OCI-LY1 (cell line): ENCODE measurements around the gene CACNA1H.

Source experiments
- H2AFZ ChIP-seq: fragments of 200-600 bp; sonication (generic), shearing (Covaris generic); 2 replicates; pipeline ENCODE4 v1.6.0; 2014; ENCODE audit warnings: antibody characterized with exemption, mild to moderate bottlenecking, low read length
- H3F3A ChIP-seq: fragments of 200-600 bp; sonication (generic), shearing (Covaris generic); 2 replicates; pipeline ENCODE4 v1.6.0; 2014; ENCODE audit warnings: mild to moderate bottlenecking, antibody characterized with exemption, low read length, moderate library complexity; ENCODE audit not compliant: insufficient read depth
- H3K27ac ChIP-seq: fragments of 200-600 bp; sonication (generic); 2 replicates; pipeline ENCODE4 v1.5.1; 2014; ENCODE audit warnings: low read length, mixed run types, mild to moderate bottlenecking, low read depth; ENCODE audit not compliant: poor library complexity, severe bottlenecking
- H3K27me3 ChIP-seq: fragments of 200-600 bp; sonication (generic); 2 replicates; pipeline ENCODE4 v1.6.0; 2014; ENCODE audit warnings: antibody characterized with exemption, mild to moderate bottlenecking, low read length, moderate library complexity; ENCODE audit not compliant: insufficient read depth
- H3K36me3 ChIP-seq: fragments of 200-600 bp; sonication (generic); 2 replicates; pipeline ENCODE4 v1.6.1; 2014; ENCODE audit warnings: mild to moderate bottlenecking, antibody characterized with exemption, low read length, moderate library complexity, mixed read lengths; ENCODE audit not compliant: insufficient read depth
- H3K4me1 ChIP-seq: fragments of 200-600 bp; sonication (generic); 2 replicates; pipeline ENCODE4 v1.5.1; 2014; ENCODE audit warnings: mild to moderate bottlenecking, low read length, moderate library complexity; ENCODE audit not compliant: insufficient read depth, severe bottlenecking
- H3K4me2 ChIP-seq: fragments of 200-600 bp; sonication (generic), shearing (Covaris generic); 2 replicates; pipeline ENCODE4 v1.6.1; 2014; ENCODE audit warnings: low read length
- H3K4me3 ChIP-seq: fragments of 200-600 bp; sonication (generic); 2 replicates; pipeline ENCODE4 v1.5.1; 2014; ENCODE audit warnings: low read length, low read depth, mild to moderate bottlenecking, mixed read lengths; ENCODE audit not compliant: poor library complexity, severe bottlenecking
- H3K79me2 ChIP-seq: fragments of 200-600 bp; shearing (Covaris generic); 2 replicates; pipeline ENCODE4 v1.6.1; 2016; ENCODE audit warnings: mixed run types, low read length, mixed read lengths; ENCODE audit not compliant: insufficient read depth
- H3K9ac ChIP-seq: fragments of 200-600 bp; sonication (generic), shearing (Covaris generic); 2 replicates; pipeline ENCODE4 v1.6.1; 2014; ENCODE audit warnings: mild to moderate bottlenecking, low read length, mixed read lengths
- H3K9me2 ChIP-seq: fragments of 200-600 bp; sonication (generic), shearing (Covaris generic); 2 replicates; pipeline ENCODE4 v1.6.1; 2014; ENCODE audit warnings: low read depth, mild to moderate bottlenecking, low read length, mixed read lengths
- H3K9me3 ChIP-seq: fragments of 200-600 bp; shearing (Covaris generic); 2 replicates; pipeline ENCODE4 v1.6.1; 2014; ENCODE audit warnings: low read length, mixed read lengths
- H4K20me1 ChIP-seq: fragments of 200-600 bp; sonication (generic), shearing (Covaris generic); 2 replicates; pipeline ENCODE4 v1.6.0; 2016; ENCODE audit warnings: mild to moderate bottlenecking, low read length; ENCODE audit not compliant: insufficient read depth
- EZH2 ChIP-seq: fragments of 200-600 bp; sonication (generic), shearing (Covaris generic); IDR thresholded peaks from 2 replicates; pipeline ENCODE4 v1.8.0; 2017; ENCODE audit warnings: borderline replicate concordance, mixed run types, mild to moderate bottlenecking, antibody characterized with exemption, low read length, moderate library complexity, mixed read lengths
- TF ChIP-seq, protein P1 (sequence below): fragments of 200-600 bp; sonication (generic), shearing (Covaris generic); IDR thresholded peaks from 2 replicates; pipeline ENCODE4 v1.5.1; 2017; ENCODE audit warnings: mild to moderate bottlenecking, antibody characterized with exemption, low read length, moderate library complexity, mixed read lengths

CACNA1H gene

DNA sequence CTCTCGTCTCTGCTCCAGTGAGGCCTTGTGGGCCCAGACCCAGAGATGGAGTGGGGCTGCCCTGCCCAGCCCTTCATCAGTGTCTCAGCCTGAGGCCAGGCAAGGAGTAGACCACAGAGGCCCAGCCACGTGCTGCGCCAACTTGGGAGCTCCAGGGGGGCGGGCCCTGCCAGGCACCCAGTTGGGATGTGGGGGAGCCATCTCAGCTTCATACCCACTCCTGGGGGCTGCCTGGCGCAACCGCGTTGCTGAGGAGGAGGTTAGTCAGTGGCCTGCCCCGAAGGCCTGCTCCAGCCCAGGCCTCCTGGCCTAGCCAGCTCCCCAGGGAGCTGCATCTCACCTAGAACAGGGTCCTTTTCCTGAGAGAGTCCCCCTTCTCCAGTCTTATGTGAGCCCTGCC is 60.3 kb downstream of the CACNA1H start:
- Histone ChIP-seq H3K4me1 (no peaks in the 10 kb centered on the region), H4K20me1 (no peaks in the 10 kb centered on the region), H3F3A (no peaks in the 10 kb centered on the region), H3K27me3 (no peaks in the 10 kb centered on the region), H3K36me3 (no peaks in the 10 kb centered on the region), H3K9me3 (no peaks in the 10 kb centered on the region), H2AFZ (no peak overlapping the region), H3K4me2 (no peak overlapping the region), H3K27ac (no peak overlapping the region), H3K4me3 (no peak overlapping the region), H3K79me2 (no peaks in the 10 kb centered on the region), H3K9me2 (no peaks in the 10 kb centered on the region), H3K9ac (no peak overlapping the region)
- TF ChIP-seq EZH2: no peak
- TF ChIP-seq, protein P1, sequence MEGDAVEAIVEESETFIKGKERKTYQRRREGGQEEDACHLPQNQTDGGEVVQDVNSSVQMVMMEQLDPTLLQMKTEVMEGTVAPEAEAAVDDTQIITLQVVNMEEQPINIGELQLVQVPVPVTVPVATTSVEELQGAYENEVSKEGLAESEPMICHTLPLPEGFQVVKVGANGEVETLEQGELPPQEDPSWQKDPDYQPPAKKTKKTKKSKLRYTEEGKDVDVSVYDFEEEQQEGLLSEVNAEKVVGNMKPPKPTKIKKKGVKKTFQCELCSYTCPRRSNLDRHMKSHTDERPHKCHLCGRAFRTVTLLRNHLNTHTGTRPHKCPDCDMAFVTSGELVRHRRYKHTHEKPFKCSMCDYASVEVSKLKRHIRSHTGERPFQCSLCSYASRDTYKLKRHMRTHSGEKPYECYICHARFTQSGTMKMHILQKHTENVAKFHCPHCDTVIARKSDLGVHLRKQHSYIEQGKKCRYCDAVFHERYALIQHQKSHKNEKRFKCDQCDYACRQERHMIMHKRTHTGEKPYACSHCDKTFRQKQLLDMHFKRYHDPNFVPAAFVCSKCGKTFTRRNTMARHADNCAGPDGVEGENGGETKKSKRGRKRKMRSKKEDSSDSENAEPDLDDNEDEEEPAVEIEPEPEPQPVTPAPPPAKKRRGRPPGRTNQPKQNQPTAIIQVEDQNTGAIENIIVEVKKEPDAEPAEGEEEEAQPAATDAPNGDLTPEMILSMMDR: no peak

DNA sequence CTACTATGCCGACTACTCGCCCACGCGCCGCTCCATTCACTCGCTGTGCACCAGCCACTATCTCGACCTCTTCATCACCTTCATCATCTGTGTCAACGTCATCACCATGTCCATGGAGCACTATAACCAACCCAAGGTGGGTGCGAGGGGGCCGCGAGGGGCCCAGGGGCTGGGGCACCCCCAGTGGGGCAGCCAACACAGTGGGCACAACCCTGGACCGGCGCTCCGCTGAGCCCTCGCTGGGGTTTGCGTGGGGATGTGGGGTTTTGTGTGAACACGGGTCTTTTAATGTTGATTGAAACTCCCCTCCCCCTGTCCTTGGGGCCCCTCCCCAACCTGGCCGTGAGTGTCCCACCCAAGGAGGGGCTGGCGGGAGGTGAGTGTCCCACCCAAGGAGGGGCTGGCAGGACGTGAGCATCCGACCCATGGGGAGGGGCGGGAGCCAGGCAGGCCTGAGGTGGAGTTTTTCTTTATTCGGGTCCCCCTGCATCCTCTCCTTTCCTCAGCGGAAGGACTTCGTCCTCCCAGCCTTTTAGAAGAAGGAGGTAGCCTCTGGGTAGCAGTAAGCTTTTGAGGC is 61.0 kb downstream of the CACNA1H start:
- no peaks in the 10 kb centered on the region for H3F3A ChIP-seq
- H2AFZ ChIP-seq: no peak overlapping the region
- no peaks in the 10 kb centered on the region for H4K20me1 ChIP-seq
- H3K36me3 ChIP-seq: no peaks in the 10 kb centered on the region
- H3K4me1 ChIP-seq: no peaks in the 10 kb centered on the region
- TF ChIP-seq, protein P1: no peak
- no peak for TF ChIP-seq EZH2
- no peaks in the 10 kb centered on the region for H3K9me2 ChIP-seq
- H3K4me3 ChIP-seq: no peak overlapping the region
- no peaks in the 10 kb centered on the region for H3K79me2 ChIP-seq
- H3K9ac ChIP-seq: no peak overlapping the region
- no peaks in the 10 kb centered on the region for H3K27me3 ChIP-seq
- H3K9me3 ChIP-seq: no peaks in the 10 kb centered on the region
- H3K4me2 ChIP-seq: no peak overlapping the region
- no peak overlapping the region for H3K27ac ChIP-seq

DNA sequence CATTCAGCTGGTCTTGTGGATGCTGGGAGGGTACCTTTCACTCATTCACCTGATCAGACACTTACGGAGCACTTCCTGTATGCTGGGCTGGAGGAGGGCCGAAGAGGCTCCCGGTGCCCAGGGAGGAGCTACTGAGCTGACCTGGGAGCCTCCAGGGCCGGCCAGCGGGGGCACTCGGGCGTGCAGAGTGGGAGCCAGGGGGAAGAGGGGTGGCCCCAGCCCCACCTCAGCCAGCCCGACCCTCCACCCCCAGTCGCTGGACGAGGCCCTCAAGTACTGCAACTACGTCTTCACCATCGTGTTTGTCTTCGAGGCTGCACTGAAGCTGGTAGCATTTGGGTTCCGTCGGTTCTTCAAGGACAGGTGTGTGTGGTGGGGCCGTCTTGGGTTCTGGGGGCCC is 61.8 kb downstream of the CACNA1H start:
- Histone ChIP-seq H3K9me3 (no peaks in the 10 kb centered on the region), H3K4me2 (no peak overlapping the region), H3K36me3 (no peaks in the 10 kb centered on the region), H3K9ac (no peak overlapping the region), H2AFZ (no peak overlapping the region), H3K27ac (no peak overlapping the region), H3K4me3 (no peak overlapping the region), H3K79me2 (no peaks in the 10 kb centered on the region), H3K27me3 (no peaks in the 10 kb centered on the region), H3K4me1 (no peaks in the 10 kb centered on the region), H3F3A (no peaks in the 10 kb centered on the region), H3K9me2 (no peaks in the 10 kb centered on the region), H4K20me1 (no peaks in the 10 kb centered on the region)
- no peak for TF ChIP-seq EZH2
- TF ChIP-seq, protein P1: no peak
